Choroid plexus epithelial cell (primary cell): ENCODE results near the gene NRIP1.
A peak's percentile ranks its signal among the peaks of the same experiment; 100 is the strongest.

Source experiments
- DNase-seq: peaks from one replicate; pipeline ENCODE4 v3.0.0-alpha.2; 2010; ENCODE audit warnings: low read depth
- H3K4me3 ChIP-seq: 2 replicates; pipeline ENCODE4 v1.5.1; 2011; ENCODE audit warnings: low read depth, mild to moderate bottlenecking, control low read depth, low read length, moderate library complexity
- TF ChIP-seq, protein P1 (sequence below): conservative IDR thresholded peaks from 2 replicates; pipeline ENCODE4 v1.5.1; 2011; ENCODE audit warnings: low read depth, mild to moderate bottlenecking, control low read depth, inconsistent platforms, low read length, moderate library complexity

NRIP1 gene

DNA sequence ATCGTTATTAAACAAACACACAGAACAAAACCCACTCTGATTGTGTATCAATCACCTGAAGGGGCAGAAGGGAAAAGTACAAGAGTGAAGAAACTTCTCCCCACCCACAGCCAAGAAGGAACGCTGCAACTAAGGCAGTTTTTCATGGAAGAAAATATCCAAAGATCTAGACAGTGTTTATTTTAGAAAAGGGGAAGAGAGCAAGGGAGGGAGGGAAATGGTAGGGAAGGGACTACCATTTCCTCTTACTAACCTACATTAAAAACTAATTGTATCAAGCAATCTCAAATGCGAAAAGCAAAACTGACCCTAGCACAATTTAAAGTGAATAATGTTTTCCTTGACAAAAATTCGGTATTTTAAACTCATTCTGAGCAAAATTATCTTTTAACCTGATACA, 3.5 kb downstream of the NRIP1 start:
- DNase-seq, result no peak
- H3K4me3 ChIP-seq, result peak overlapping the region; percentile 1
- TF ChIP-seq, protein P1, sequence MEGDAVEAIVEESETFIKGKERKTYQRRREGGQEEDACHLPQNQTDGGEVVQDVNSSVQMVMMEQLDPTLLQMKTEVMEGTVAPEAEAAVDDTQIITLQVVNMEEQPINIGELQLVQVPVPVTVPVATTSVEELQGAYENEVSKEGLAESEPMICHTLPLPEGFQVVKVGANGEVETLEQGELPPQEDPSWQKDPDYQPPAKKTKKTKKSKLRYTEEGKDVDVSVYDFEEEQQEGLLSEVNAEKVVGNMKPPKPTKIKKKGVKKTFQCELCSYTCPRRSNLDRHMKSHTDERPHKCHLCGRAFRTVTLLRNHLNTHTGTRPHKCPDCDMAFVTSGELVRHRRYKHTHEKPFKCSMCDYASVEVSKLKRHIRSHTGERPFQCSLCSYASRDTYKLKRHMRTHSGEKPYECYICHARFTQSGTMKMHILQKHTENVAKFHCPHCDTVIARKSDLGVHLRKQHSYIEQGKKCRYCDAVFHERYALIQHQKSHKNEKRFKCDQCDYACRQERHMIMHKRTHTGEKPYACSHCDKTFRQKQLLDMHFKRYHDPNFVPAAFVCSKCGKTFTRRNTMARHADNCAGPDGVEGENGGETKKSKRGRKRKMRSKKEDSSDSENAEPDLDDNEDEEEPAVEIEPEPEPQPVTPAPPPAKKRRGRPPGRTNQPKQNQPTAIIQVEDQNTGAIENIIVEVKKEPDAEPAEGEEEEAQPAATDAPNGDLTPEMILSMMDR, result no peak

DNA sequence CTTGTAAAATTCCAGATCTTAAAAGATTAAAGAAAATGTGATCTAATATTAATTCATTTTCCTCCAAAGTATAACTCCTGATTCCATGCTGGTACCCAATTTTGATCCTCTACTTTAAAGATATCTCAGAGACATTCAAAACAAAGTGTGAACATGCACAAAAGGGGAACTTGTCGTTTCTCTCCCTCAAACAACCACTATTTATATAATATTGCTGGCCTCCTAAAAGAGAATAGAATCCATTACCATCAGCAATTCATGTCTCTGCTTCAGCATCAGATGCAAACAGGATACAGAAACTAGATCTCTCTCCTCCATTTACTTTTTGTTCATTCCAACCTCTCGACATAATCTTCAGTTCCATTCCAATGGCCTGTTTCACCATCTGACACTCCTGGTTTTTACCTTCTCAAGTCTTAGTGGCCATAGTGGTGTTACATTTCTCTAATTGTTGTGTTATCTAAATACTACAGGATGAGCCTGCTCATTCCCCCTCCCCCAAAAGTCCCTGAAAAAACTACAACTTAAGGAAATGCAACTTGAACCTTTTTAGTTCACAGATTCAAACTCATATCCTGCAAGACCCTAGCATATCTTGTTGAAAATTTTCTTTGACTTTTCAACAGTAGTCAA, 4.1 kb downstream of the NRIP1 start:
- DNase-seq, result peak; percentile 54
- TF ChIP-seq, protein P1, result no peak
- peak overlapping the region; percentile 20 for H3K4me3 ChIP-seq

DNA sequence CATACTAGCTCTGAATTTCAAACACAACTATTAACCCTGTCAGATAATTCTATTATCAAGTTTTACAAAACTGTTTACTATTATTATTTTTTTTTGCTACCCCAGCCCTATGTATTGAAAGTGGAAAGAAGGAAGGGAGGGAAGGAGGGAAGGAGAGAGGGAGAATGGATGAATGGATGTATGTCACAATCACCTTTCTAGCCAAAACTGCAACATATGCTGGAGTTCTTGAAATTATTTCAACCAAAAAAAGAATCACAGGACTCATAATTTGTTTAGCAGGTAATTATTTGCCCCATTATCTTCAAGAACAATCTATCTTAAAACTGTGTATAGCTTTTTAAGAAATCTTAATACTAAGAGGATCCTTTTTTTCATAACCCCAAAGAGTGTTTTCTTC, 5.4 kb downstream of the NRIP1 start:
- DNase-seq, result no peak
- TF ChIP-seq, protein P1, result no peak
- no peak overlapping the region for H3K4me3 ChIP-seq

DNA sequence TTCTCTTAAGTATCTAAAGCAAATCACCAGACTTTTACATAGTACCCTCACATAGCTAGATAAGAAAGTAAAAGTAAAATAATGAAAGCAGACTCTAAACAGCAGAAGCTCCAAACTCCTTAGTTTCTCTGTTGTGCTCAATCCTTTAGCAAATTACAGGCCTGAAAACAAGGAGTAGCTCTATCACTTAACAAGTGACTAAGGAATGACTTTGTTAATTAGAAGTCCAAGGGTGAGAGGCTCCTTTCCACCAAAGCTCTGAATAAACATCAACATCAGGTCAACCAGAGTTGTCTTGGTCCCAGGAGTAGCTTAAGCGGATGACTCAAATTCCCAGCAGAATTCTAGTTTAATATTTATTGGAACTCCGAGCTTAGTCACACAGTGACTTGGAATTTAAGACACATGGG, 5.9 kb downstream of the NRIP1 start:
- peak; percentile 65 for DNase-seq
- H3K4me3 ChIP-seq, result peak overlapping the region; percentile 28
- TF ChIP-seq, protein P1, result no peak

DNA sequence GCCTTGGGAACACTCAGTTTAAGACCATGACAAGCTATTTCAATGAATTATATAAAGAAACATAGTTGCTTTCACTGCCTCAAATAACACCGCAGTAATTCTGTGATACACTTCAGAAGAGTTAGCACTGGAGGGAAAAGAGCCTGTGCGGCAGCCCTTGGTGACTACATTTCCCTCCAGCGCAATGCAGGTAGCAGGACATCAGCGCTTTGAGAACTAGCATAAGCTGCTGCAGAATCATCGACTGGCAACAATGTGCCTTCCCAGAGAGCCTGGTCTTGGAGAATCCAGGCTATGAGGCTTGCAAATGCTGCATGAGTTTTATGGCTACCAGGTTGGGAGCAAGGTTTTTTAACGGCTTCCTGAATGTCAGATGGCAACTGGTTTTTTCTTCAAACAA, 7.5 kb downstream of the NRIP1 start:
- H3K4me3 ChIP-seq, result no peak overlapping the region
- no peak for DNase-seq
- TF ChIP-seq, protein P1, result no peak

DNA sequence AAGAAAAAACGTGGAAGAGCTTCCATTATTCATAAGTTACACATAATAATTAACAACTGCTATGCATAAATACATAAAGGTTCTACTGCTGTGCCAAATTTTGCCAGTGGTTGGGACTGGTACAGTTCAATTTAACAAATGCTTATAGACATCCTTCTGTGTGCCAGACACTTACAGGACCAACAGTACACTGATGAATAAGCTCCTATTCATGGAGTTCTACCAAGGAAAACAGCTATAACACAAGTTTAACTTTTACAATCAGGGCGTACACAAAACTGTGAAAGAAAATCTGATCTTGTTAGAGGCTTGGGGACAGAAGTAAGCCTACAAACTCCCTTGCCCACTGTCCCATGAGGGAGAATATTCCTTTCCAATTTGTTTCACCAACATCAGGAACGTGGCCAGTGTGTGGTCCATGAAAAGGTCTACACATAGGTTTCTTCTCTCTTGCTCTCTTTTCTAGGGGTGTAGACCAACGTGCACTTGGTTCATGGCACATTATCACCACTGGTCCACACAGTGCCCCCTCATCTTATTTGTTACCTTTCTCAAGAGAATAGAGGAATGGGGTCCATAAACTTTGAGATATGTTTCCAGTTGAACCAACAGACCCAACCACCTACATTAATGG, 10.1 kb downstream of the NRIP1 start:
- DNase-seq, result no peak
- TF ChIP-seq, protein P1, result no peak

DNA sequence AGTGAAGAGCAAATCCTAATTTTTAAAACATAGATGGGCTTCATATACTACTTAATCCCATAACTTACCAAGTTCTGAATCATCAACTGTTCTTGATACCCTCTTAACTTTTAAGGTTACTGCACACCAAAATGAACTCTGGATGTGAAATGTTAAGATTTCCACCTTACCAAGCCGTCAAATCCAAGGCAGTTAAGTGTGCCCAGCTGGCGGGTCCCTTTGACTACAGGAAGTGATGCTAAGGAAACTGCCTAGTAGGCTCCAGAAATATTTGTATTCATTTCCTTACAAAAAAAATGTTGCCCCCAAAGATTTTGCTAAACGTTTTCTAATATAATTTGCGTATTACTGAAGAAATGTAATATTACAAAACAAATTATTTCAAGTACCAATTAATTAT, 10.7 kb downstream of the NRIP1 start:
- H3K4me3 ChIP-seq, result no peak overlapping the region
- no peak for DNase-seq
- TF ChIP-seq, protein P1, result no peak

More for the DNA sequence above, 10.1 kb downstream of the NRIP1 start:
- no peak overlapping the region for H3K4me3 ChIP-seq
